Stimulated activated memory B cell treated with anti-CD40 and anti-IgM and Interleukin-4, amounts not matched to agents 10 μg/mL and 1 μg/mL and 100 μg/mL, for 72 hours (primary cell): Measurements from ENCODE around the gene DDX24.

Experiments used
- ATAC-seq: fragments of 150-1000 bp; cut with Tn5 transposase; 2 replicates; pipeline ENCODE4 v1.10.0; 2021
- H3K27ac Mint-ChIP-seq: one replicate; pipeline ENCODE4 v1.8.0; 2022; ENCODE audit warnings: mild to moderate bottlenecking, mixed read lengths
- H3K27me3 Mint-ChIP-seq: one replicate; pipeline ENCODE4 v1.8.0; 2022; ENCODE audit warnings: mixed read lengths
- H3K36me3 Mint-ChIP-seq: one replicate; pipeline ENCODE4 v1.8.0; 2022; ENCODE audit warnings: mixed read lengths
- H3K4me1 Mint-ChIP-seq: one replicate; pipeline ENCODE4 v1.8.0; 2022; ENCODE audit warnings: mixed read lengths
- H3K4me3 Mint-ChIP-seq: one replicate; pipeline ENCODE4 v1.8.0; 2022; ENCODE audit warnings: mild to moderate bottlenecking, moderate library complexity, mixed read lengths
- H3K9me3 Mint-ChIP-seq: one replicate; pipeline ENCODE4 v1.8.0; 2022; ENCODE audit warnings: mixed read lengths

Gene DDX24

GRCh38 chr14:94120667-94121340 lies 39.8 kb upstream of the DDX24 start:
- ATAC-seq = no peak

GRCh38 chr14:94119071-94119470 lies 38.1 kb upstream of the DDX24 start:
- no peak for ATAC-seq
- Mint-ChIP-seq H3K27me3 (peaks cover 43% of the 10 kb centered on the region), H3K4me1 (no peaks in the 10 kb centered on the region), H3K27ac (no peak overlapping the region), H3K9me3 (peaks cover 12% of the 10 kb centered on the region), H3K36me3 (no peaks in the 10 kb centered on the region), H3K4me3 (no peak overlapping the region)

More at GRCh38 chr14:94120667-94121340, 39.8 kb upstream of the DDX24 start:
- Mint-ChIP-seq H3K4me3 (no peak overlapping the region), H3K9me3 (peaks cover 12% of the 10 kb centered on the region), H3K27ac (no peak overlapping the region), H3K36me3 (no peaks in the 10 kb centered on the region), H3K27me3 (peaks cover 25% of the 10 kb centered on the region), H3K4me1 (no peaks in the 10 kb centered on the region)

- no peaks in the 10 kb centered on the region for H3K36me3 Mint-ChIP-seq
- no peak overlapping the region for H3K27ac Mint-ChIP-seq
- no peak overlapping the region for H3K4me3 Mint-ChIP-seq
- H3K4me1 Mint-ChIP-seq = no peaks in the 10 kb centered on the region
- no peak for ATAC-seq
- H3K9me3 Mint-ChIP-seq = peaks cover 12% of the 10 kb centered on the region
- peaks cover 55% of the 10 kb centered on the region for H3K27me3 Mint-ChIP-seq
These were observed 36.9 kb upstream of the DDX24 start for GRCh38 chr14:94117856-94118255.

GRCh38 chr14:94116701-94117100 lies 35.7 kb upstream of the DDX24 start:
- no peaks in the 10 kb centered on the region for H3K4me1 Mint-ChIP-seq
- H3K27ac Mint-ChIP-seq = no peak overlapping the region
- peaks cover 12% of the 10 kb centered on the region for H3K9me3 Mint-ChIP-seq
- peaks cover 66% of the 10 kb centered on the region for H3K27me3 Mint-ChIP-seq
- no peak overlapping the region for H3K4me3 Mint-ChIP-seq
- peak; percentile 13 for ATAC-seq
- no peaks in the 10 kb centered on the region for H3K36me3 Mint-ChIP-seq

GRCh38 chr14:94115631-94116030 lies 34.6 kb upstream of the DDX24 start:
- no peak overlapping the region for H3K4me3 Mint-ChIP-seq
- H3K4me1 Mint-ChIP-seq = no peaks in the 10 kb centered on the region
- no peaks in the 10 kb centered on the region for H3K36me3 Mint-ChIP-seq
- H3K27me3 Mint-ChIP-seq = peaks cover 68% of the 10 kb centered on the region
- H3K27ac Mint-ChIP-seq = no peak overlapping the region
- no peak for ATAC-seq
- peaks cover 7% of the 10 kb centered on the region for H3K9me3 Mint-ChIP-seq

GRCh38 chr14:94115058-94115591 lies 34.1 kb upstream of the DDX24 start:
- Mint-ChIP-seq H3K4me1 (no peaks in the 10 kb centered on the region), H3K4me3 (no peak overlapping the region), H3K27ac (no peak overlapping the region), H3K9me3 (peaks cover 5% of the 10 kb centered on the region), H3K27me3 (peaks cover 68% of the 10 kb centered on the region), H3K36me3 (no peaks in the 10 kb centered on the region)
- no peak for ATAC-seq

- no peak for ATAC-seq
- Mint-ChIP-seq H3K27me3 (peaks cover 68% of the 10 kb centered on the region), H3K4me1 (no peaks in the 10 kb centered on the region), H3K4me3 (no peak overlapping the region), H3K9me3 (peaks cover 3% of the 10 kb centered on the region), H3K27ac (no peak overlapping the region), H3K36me3 (no peaks in the 10 kb centered on the region)
These were observed 33.6 kb upstream of the DDX24 start for GRCh38 chr14:94114589-94115057.

GRCh38 chr14:94113908-94114588 lies 33.0 kb upstream of the DDX24 start:
- Mint-ChIP-seq H3K4me3 (no peak overlapping the region), H3K27ac (no peak overlapping the region), H3K27me3 (peaks cover 68% of the 10 kb centered on the region), H3K36me3 (no peaks in the 10 kb centered on the region), H3K4me1 (no peaks in the 10 kb centered on the region), H3K9me3 (no peaks in the 10 kb centered on the region)
- ATAC-seq = no peak

- peaks cover 68% of the 10 kb centered on the region for H3K27me3 Mint-ChIP-seq
- no peaks in the 10 kb centered on the region for H3K36me3 Mint-ChIP-seq
- no peaks in the 10 kb centered on the region for H3K9me3 Mint-ChIP-seq
- no peaks in the 10 kb centered on the region for H3K4me1 Mint-ChIP-seq
- no peak for ATAC-seq
- H3K4me3 Mint-ChIP-seq = no peak overlapping the region
- H3K27ac Mint-ChIP-seq = no peak overlapping the region
These were observed 32.5 kb upstream of the DDX24 start for GRCh38 chr14:94113490-94113889.

GRCh38 chr14:94113073-94113472 lies 32.1 kb upstream of the DDX24 start:
- Mint-ChIP-seq H3K4me3 (no peak overlapping the region), H3K4me1 (no peaks in the 10 kb centered on the region), H3K36me3 (no peaks in the 10 kb centered on the region), H3K27me3 (peaks cover 65% of the 10 kb centered on the region), H3K9me3 (no peaks in the 10 kb centered on the region), H3K27ac (no peak overlapping the region)
- ATAC-seq = no peak

GRCh38 chr14:94112513-94113063 lies 31.6 kb upstream of the DDX24 start:
- Mint-ChIP-seq H3K4me3 (no peak overlapping the region), H3K36me3 (no peaks in the 10 kb centered on the region), H3K9me3 (no peaks in the 10 kb centered on the region), H3K27me3 (peaks cover 60% of the 10 kb centered on the region), H3K27ac (no peak overlapping the region), H3K4me1 (no peaks in the 10 kb centered on the region)
- no peak for ATAC-seq

GRCh38 chr14:94111276-94112095 lies 30.5 kb upstream of the DDX24 start:
- H3K36me3 Mint-ChIP-seq = no peaks in the 10 kb centered on the region
- H3K9me3 Mint-ChIP-seq = no peaks in the 10 kb centered on the region
- H3K27ac Mint-ChIP-seq = no peak overlapping the region
- peaks cover 49% of the 10 kb centered on the region for H3K27me3 Mint-ChIP-seq
- no peaks in the 10 kb centered on the region for H3K4me1 Mint-ChIP-seq
- ATAC-seq = no peak
- H3K4me3 Mint-ChIP-seq = no peak overlapping the region

GRCh38 chr14:94110552-94111181 lies 29.7 kb upstream of the DDX24 start, which contains the start of gene IFI27:
Gene IFI27, plus strand, starts transcription at chr14:94110736.
- no peaks in the 10 kb centered on the region for H3K9me3 Mint-ChIP-seq
- no peaks in the 10 kb centered on the region for H3K4me1 Mint-ChIP-seq
- H3K36me3 Mint-ChIP-seq = no peaks in the 10 kb centered on the region
- no peak for ATAC-seq
- no peak within 1 kb of the TSS for H3K27ac Mint-ChIP-seq
- H3K4me3 Mint-ChIP-seq = no peak within 1 kb of the TSS
- H3K27me3 Mint-ChIP-seq = peaks cover 41% of the 10 kb centered on the region

- Mint-ChIP-seq H3K27ac (no peak overlapping the region), H3K4me1 (no peaks in the 10 kb centered on the region), H3K9me3 (no peaks in the 10 kb centered on the region), H3K27me3 (peaks cover 33% of the 10 kb centered on the region), H3K4me3 (no peak overlapping the region), H3K36me3 (no peaks in the 10 kb centered on the region)
- ATAC-seq = no peak
These were observed 28.9 kb upstream of the DDX24 start for GRCh38 chr14:94109915-94110250.

GRCh38 chr14:94104731-94105130 lies 23.7 kb upstream of the DDX24 start:
- no peak overlapping the region for H3K4me3 Mint-ChIP-seq
- H3K36me3 Mint-ChIP-seq = no peaks in the 10 kb centered on the region
- no peak overlapping the region for H3K27ac Mint-ChIP-seq
- no peaks in the 10 kb centered on the region for H3K4me1 Mint-ChIP-seq
- H3K27me3 Mint-ChIP-seq = no peaks in the 10 kb centered on the region
- H3K9me3 Mint-ChIP-seq = no peaks in the 10 kb centered on the region
- ATAC-seq = no peak
